K562 (cell line): ENCODE data around the gene CEP295NL. TPM values are rescaled to one million over a fixed set of nuclear protein-coding genes. Genes with fewer than 3 reads are reported as not detected.

ENCODE experiments used
- ATAC-seq: fragments of 200-7000 bp; cut with Tn5 transposase; 3 replicates; pipeline ENCODE4 v1.9.1; 2020; ENCODE audit warnings: moderate library complexity
- BruUV-seq: library from RNA; stranded (reverse); fragments of 400-500 nt; replicated peaks from 2 replicates; lab custom pipeline; 2021; lab: Mats Ljungman, UMichigan
- CTCF ChIA-PET: fragments of 300-600 bp; formaldehyde crosslinking; extraction: SDS; loops from one replicate; lab custom pipeline; 2021; ENCODE audit warnings: low intra/inter-chr PET ratio; lab: Yijun Ruan, JAX
- POLR2A ChIA-PET: fragments of 300-600, 350-650 bp; sonication (Branson Sonifier 250); formaldehyde crosslinking; extraction: SDS; loops from one replicate; lab custom pipeline; 2021; ENCODE audit warnings: antibody characterized with exemption, inconsistent platforms; lab: Yijun Ruan, JAX
- DNase-seq, 4 experiments: peaks; one replicate each; pipeline versions ENCODE4 v3.0.0 to v3.0.0-alpha.2; 2011 to 2018; ENCODE audit warnings: low spot score in 3 of 4, mixed read lengths in 3 of 4; ENCODE audit errors: extremely low read depth in 1 of 4
- FAIRE-seq: peaks from 2 replicates; lab custom pipeline; 2011; peaks lifted over from hg19 to GRCh38; lab: Jason Lieb, UNC
- H2AFZ ChIP-seq: 2 replicates; pipeline ENCODE4 v1.6.0; 2011; ENCODE audit warnings: low read depth, low read length, control low read depth, inconsistent platforms
- H3K27ac ChIP-seq: fragments of 200-600 bp; 3 replicates; pipeline ENCODE4 v1.8.0; 2011; ENCODE audit warnings: low read depth, mild to moderate bottlenecking, control low read depth, inconsistent platforms, low read length, moderate library complexity, mixed read lengths; ENCODE audit errors: extremely low read depth
- H3K27me3 ChIP-seq, 2 experiments: fragments of 300-600 bp in 1 of 2; 2 replicates in 1 of 2; 3 replicates in 1 of 2; pipeline versions ENCODE4 v1.6.0 to v1.8.0; 2011; ENCODE audit warnings: inconsistent platforms in 2 of 2, low read length in 2 of 2, mild to moderate bottlenecking in 1 of 2, mixed read lengths in 1 of 2, moderate library complexity in 1 of 2; ENCODE audit not compliant: control insufficient read depth in 2 of 2, insufficient read depth in 2 of 2
- H3K36me3 ChIP-seq: fragments of 300-600 bp; 3 replicates; pipeline ENCODE4 v1.8.0; 2011; ENCODE audit warnings: mild to moderate bottlenecking, low read length, inconsistent platforms; ENCODE audit not compliant: control insufficient read depth, insufficient read depth
- H3K4me1 ChIP-seq, 2 experiments: fragments of 200-600 bp in 1 of 2; replicated peaks in 1 of 2; 2 replicates in 1 of 2; 3 replicates in 1 of 2; pipeline versions ENCODE4 v1.5.1 to v1.8.0; 2011; ENCODE audit warnings: inconsistent platforms in 2 of 2, low read length in 2 of 2, mild to moderate bottlenecking in 1 of 2, mixed read lengths in 1 of 2, moderate library complexity in 1 of 2; ENCODE audit not compliant: control insufficient read depth in 2 of 2, insufficient read depth in 2 of 2
- H3K4me2 ChIP-seq: 2 replicates; pipeline ENCODE4 v1.6.1; 2011; ENCODE audit warnings: low read length, control low read depth, inconsistent platforms, mixed read lengths; ENCODE audit not compliant: insufficient read depth
- H3K4me3 ChIP-seq: fragments of 200-600 bp; sonication (generic), shearing (Covaris generic); 2 replicates; pipeline ENCODE4 v1.5.1; 2016; ENCODE audit warnings: control low read depth, inconsistent platforms
- H3K79me2 ChIP-seq: fragments of 200-600 bp; 3 replicates; pipeline ENCODE4 v1.8.0; 2011; ENCODE audit warnings: low read length, inconsistent platforms; ENCODE audit not compliant: control insufficient read depth, insufficient read depth
- H3K9ac ChIP-seq, 2 experiments: 2 replicates each; pipeline versions ENCODE4 v1.6.0 to v1.6.1; 2011; ENCODE audit warnings: low read depth in 2 of 2, low read length in 2 of 2, control low read depth in 1 of 2, inconsistent platforms in 1 of 2, mild to moderate bottlenecking in 1 of 2, mixed read lengths in 1 of 2; ENCODE audit not compliant: insufficient read depth in 1 of 2
- H3K9me1 ChIP-seq: one replicate; pipeline ENCODE4 v1.6.0; 2011; ENCODE audit warnings: inconsistent platforms, mild to moderate bottlenecking, low read length, moderate library complexity; ENCODE audit not compliant: control insufficient read depth, insufficient read depth
- H3K9me3 ChIP-seq: replicated peaks from 2 replicates; pipeline ENCODE4 v1.5.1; 2011; ENCODE audit warnings: low read depth, low read length, inconsistent platforms; ENCODE audit not compliant: control insufficient read depth, insufficient read depth
- H4K20me1 ChIP-seq: replicated peaks from 2 replicates; pipeline ENCODE4 v1.6.1; 2011; ENCODE audit warnings: low read length, inconsistent platforms, mixed read lengths; ENCODE audit not compliant: control insufficient read depth, insufficient read depth
- ARNT ChIP-seq, 2 experiments: fragments of 450-650 bp; IDR thresholded peaks; 2 replicates each; pipeline ENCODE4 v1.6.1; 2016; ENCODE audit warnings: mild to moderate bottlenecking in 1 of 2
- JUN ChIP-seq, 2 experiments: sonication (generic) in 1 of 2; formaldehyde crosslinking in 1 of 2; IDR thresholded peaks; 2 replicates each; pipeline versions ENCODE4 v1.6.1 to v1.8.0; 2012 to 2022; ENCODE audit warnings: borderline replicate concordance in 2 of 2, mild to moderate bottlenecking in 2 of 2, improper control_type of control experiment in 1 of 2, low read depth in 1 of 2, low read length in 1 of 2, missing genetic modification reagents in 1 of 2
- NCOA2 ChIP-seq, 2 experiments: fragments of 450-650 bp; IDR thresholded peaks; 2 replicates each; pipeline ENCODE4 v1.6.1; 2018; ENCODE audit warnings: mild to moderate bottlenecking in 2 of 2, moderate library complexity in 1 of 2; ENCODE audit not compliant: partially characterized antibody in 2 of 2
- NCOA6 ChIP-seq: fragments of 450-650 bp; IDR thresholded peaks from 2 replicates; pipeline ENCODE4 v1.6.1; 2017; ENCODE audit warnings: mild to moderate bottlenecking
- ZFP36 ChIP-seq: fragments of 150-350 bp; IDR thresholded peaks from 2 replicates; pipeline ENCODE4 v1.6.1; 2018; ENCODE audit warnings: low read length, low read depth; ENCODE audit not compliant: partially characterized antibody
- ZNF217 ChIP-seq: sonication (generic); formaldehyde crosslinking; IDR thresholded peaks from 2 replicates; pipeline ENCODE4 v1.8.0; 2022; ENCODE audit warnings: mild to moderate bottlenecking, missing genetic modification reagents
- WGBS: fragments of 100-300 bp; shearing (Covaris generic); methylation state at CpG from one replicate; pipeline ENCODE4 v1.1.6; 2016; ENCODE audit warnings: low coverage, mixed read lengths; ENCODE audit not compliant: insufficient coverage; ENCODE audit errors: missing lambda C conversion rate; 5-methylcytosine and 5-hydroxymethylcytosine counted together
- in situ Hi-C: fragments of 300-500 bp; cut with MboI; formaldehyde crosslinking; loops from 4 replicates; pipeline ENCODE4 v1.15.0; 2018; ENCODE audit warnings: inconsistent platforms, mixed read lengths
- intact Hi-C: fragments of 100-400 bp; cut with micrococcal nuclease; formaldehyde crosslinking; loops from 2 replicates; pipeline ENCODE4 v1.14.2; 2022
- polyA plus RNA-seq, 8 experiments: library from polyadenylated mRNA; depleted of rRNA in 4 of 8; stranded (reverse) in 5 of 8; unstranded in 3 of 8; fragments of >200 nt; fragmentation: Nextera tagmentation in 2 of 8; fragmentation: Illumina TruSeq in 1 of 8; extraction: Ambion mirVana in 2 of 8; extraction: Trizol in 1 of 8; gene quantifications; 2 replicates each; pipeline versions ENCODE4 v1.2.1 to v1.2.3, GENCODE V29; 2011 to 2014; ENCODE audit warnings: inconsistent platforms in 1 of 8, missing spikeins in 1 of 8
- total RNA-seq, 7 experiments: library from RNA; depleted of rRNA in 6 of 7; stranded (reverse); fragments of >200 nt in 6 of 7; fragmentation: Illumina TruSeq in 2 of 7; extraction: Trizol in 2 of 7; gene quantifications; 2 replicates each; pipeline versions ENCODE4 v1.2.1 to v1.2.3, GENCODE V29; 2011 to 2021; ENCODE audit warnings: low replicate concordance in 1 of 7
- TF ChIP-seq, protein P1 (sequence below), 2 experiments: fragments of 450-650 bp in 1 of 2; sonication (generic) in 1 of 2; formaldehyde crosslinking in 1 of 2; IDR thresholded peaks in 1 of 2; conservative IDR thresholded peaks in 1 of 2; 2 replicates each; pipeline versions ENCODE4 v1.6.1 to v1.8.1; 2016 to 2023; ENCODE audit warnings: mild to moderate bottlenecking in 2 of 2, moderate library complexity in 2 of 2, inconsistent platforms in 1 of 2, missing genetic modification reagents in 1 of 2

CEP295NL gene
- total and polyA plus RNA-seq, 9 of the 15 experiments (the other 6 are each of a cell fraction or from before 2014, with no cell fraction given) = not detected

DNA sequence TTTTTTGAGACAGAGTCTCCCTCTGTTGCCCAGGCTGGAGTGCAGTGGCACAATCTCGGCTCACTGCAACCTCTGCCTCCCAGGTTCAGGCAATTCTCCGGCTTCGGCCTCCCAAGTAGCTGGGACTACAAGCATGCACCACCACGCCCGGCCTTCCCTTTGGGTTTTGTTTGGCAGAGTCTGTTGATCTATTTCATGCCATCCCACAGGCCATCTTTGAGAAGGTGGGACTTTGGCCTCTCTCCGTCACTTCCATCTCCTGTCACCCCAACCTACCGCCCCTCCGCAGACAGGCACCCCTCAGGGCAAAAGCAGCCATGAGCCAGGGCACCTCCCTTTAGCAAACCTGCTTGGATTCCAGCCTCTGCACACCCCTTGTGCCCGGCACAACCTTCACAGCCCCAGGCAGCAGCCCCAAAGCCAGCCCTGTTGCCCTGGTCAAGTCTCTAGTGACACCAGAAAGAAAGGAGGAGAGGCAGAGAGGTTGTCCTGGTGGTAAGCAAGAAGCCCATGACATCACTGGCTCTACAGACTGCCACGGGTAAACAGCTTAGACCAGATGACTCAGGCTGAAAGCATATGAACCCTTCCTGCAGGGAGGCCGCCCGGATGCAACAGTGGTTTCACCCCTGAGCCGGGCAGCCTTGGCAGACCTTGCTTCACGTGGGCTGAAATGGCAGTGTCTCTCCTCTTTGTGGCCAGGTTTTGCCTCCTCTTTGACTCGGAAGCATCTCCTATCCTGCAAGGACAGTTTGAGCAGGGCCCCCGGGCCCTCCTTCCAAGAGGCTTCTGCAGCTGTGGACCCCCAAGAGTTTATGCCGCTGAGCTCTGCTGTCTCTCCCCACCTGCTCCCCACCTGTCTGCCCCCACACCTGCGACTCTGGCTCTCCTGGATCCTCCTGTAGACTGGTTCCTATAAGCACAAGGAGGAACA, 30.3 kb upstream of the CEP295NL start:
- no peak for ATAC-seq
- TF ChIP-seq ARNT (IDR thresholded peaks at IDR 0.05) (no peak), ZNF217 (CRISPR knock-in tag) (no peak), JUN (IDR thresholded peaks at IDR 0.05; ENCODE audit: borderline replicate concordance, low read depth, low read length) (peak; percentile 44; the same call in 1 of the 2 replicates), JUN (CRISPR knock-in tag; IDR thresholded peaks at IDR 0.05; ENCODE audit: borderline replicate concordance) (no peak), ZFP36 (peak; percentile 79), NCOA2 (IDR thresholded peaks at IDR 0.05; ENCODE audit: partially characterized antibody in 2 of 2) (no peak), NCOA6 (no peak)
- TF ChIP-seq, protein P1, sequence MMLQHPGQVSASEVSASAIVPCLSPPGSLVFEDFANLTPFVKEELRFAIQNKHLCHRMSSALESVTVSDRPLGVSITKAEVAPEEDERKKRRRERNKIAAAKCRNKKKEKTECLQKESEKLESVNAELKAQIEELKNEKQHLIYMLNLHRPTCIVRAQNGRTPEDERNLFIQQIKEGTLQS (IDR thresholded peaks at IDR 0.05) = peak; percentile 52; the same call in 1 of the 2 replicates
- TF ChIP-seq, protein P1 (CRISPR knock-in tag; conservative IDR thresholded peaks at IDR 0.05) = no peak
- POLR2A ChIA-PET = no interaction called here
- WGBS = 2% methylated on average over 16 of the region's 18 CpGs
- FAIRE-seq = no peak
- Histone ChIP-seq H3K4me2 (no peak overlapping the region), H4K20me1 (0 out of 2 replicates have a peak, but pooled peaks cover 15% of the 10 kb centered on the region), H3K9ac (no peak overlapping the region), H3K79me2 (no peaks in the 10 kb centered on the region), H2AFZ (no peak overlapping the region), H3K9me3 (no peaks in the 10 kb centered on the region), H3K9me1 (no peaks in the 10 kb centered on the region), H3K27ac (no peak overlapping the region), H3K36me3 (no peaks in the 10 kb centered on the region), H3K4me1 (peaks cover 3 to 13% of the 10 kb centered on the region in 2 experiments; a peak in 3 of 5 replicates), H3K4me3 (no peak overlapping the region), H3K27me3 (peaks cover 52 to 86% of the 10 kb centered on the region in 2 experiments)
- BruUV-seq = no TSS peak
- CTCF ChIA-PET = no interaction called here
- no peak for DNase-seq
- intact Hi-C loops = no loop called here
- in situ Hi-C loops = no loop called here
